Measurements from ENCODE around the gene SLC12A4. TPM values are rescaled to one million over a fixed set of nuclear protein-coding genes. Genes with fewer than 3 reads are reported as not detected.

The SLC12A4 gene
- polyA plus RNA-seq, 2 of the 4 experiments (the other 2 are of a cell fraction), result 18.2 to 33.2 TPM

GRCh38 chr16:67930678-67931211, 37.7 kb downstream of the SLC12A4 start:
- POLR2A ChIA-PET, result no interaction called here
- TF ChIP-seq PBX3 (IDR thresholded peaks at IDR 0.05) (no peak), HOXB5 (CRISPR knock-in tag; IDR thresholded peaks at IDR 0.05) (no peak), NPAS2 (CRISPR knock-in tag; IDR thresholded peaks at IDR 0.05; ENCODE audit: borderline replicate concordance) (no peak), CHD4 (IDR thresholded peaks at IDR 0.05; ENCODE audit: borderline replicate concordance) (no peak), CBX2 (IDR thresholded peaks at IDR 0.05; ENCODE audit: borderline replicate concordance, low read depth) (no peak), TP53 (CRISPR knock-in tag; IDR thresholded peaks at IDR 0.05) (no peak), KDM1A (IDR thresholded peaks at IDR 0.05; ENCODE audit: low read depth) (no peak)
- TF ChIP-seq, protein P1, sequence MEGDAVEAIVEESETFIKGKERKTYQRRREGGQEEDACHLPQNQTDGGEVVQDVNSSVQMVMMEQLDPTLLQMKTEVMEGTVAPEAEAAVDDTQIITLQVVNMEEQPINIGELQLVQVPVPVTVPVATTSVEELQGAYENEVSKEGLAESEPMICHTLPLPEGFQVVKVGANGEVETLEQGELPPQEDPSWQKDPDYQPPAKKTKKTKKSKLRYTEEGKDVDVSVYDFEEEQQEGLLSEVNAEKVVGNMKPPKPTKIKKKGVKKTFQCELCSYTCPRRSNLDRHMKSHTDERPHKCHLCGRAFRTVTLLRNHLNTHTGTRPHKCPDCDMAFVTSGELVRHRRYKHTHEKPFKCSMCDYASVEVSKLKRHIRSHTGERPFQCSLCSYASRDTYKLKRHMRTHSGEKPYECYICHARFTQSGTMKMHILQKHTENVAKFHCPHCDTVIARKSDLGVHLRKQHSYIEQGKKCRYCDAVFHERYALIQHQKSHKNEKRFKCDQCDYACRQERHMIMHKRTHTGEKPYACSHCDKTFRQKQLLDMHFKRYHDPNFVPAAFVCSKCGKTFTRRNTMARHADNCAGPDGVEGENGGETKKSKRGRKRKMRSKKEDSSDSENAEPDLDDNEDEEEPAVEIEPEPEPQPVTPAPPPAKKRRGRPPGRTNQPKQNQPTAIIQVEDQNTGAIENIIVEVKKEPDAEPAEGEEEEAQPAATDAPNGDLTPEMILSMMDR (IDR thresholded peaks at IDR 0.05), result no peak

DNA sequence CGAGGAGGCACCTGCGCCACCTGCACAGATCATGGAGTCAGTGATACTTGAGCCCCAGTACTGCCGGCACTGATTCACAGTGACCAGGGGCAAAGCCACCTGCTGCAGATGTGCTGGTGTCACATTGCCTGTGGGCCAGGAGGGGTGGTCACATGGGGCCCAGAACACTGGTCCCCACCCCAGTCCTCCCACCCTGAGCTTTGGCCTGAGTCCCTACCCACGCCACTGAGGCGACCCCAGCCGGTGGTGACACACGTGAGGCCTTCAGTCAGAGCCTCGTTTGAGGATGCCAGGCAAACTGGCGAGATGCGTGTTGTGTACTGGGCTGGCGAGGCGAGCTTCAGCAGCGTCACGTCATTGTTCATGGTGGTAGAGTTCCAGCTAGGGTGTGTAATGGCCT, 38.2 kb downstream of the SLC12A4 start:
- DNase-seq (ENCODE audit: low read depth in 1 of 2, low spot score in 1 of 2) (no peak), ATAC-seq (no peak), FAIRE-seq (no peak)
- TF ChIP-seq HEYL (CRISPR knock-in tag; IDR thresholded peaks at IDR 0.05), result no peak
- TF ChIP-seq BCL3 (IDR thresholded peaks at IDR 0.05), result no peak
- no peak for TF ChIP-seq PBX3 (IDR thresholded peaks at IDR 0.05)
- TF ChIP-seq CHD2 (IDR thresholded peaks at IDR 0.05; ENCODE audit: low read length, partially characterized antibody), result no peak
- TF ChIP-seq PHF8 (IDR thresholded peaks at IDR 0.05; ENCODE audit: borderline replicate concordance, low read depth), result no peak
- TF ChIP-seq TFCP2L1 (CRISPR knock-in tag; IDR thresholded peaks at IDR 0.05), result no peak
- TF ChIP-seq, protein P1 (IDR thresholded peaks at IDR 0.05), result no peak
- TF ChIP-seq, protein P2, sequence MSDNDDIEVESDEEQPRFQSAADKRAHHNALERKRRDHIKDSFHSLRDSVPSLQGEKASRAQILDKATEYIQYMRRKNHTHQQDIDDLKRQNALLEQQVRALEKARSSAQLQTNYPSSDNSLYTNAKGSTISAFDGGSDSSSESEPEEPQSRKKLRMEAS (IDR thresholded peaks at IDR 0.05), result no peak
- TF ChIP-seq MYC (IDR thresholded peaks at IDR 0.05; ENCODE audit: borderline replicate concordance, low read length), result no peak
- TF ChIP-seq RARB (CRISPR knock-in tag; IDR thresholded peaks at IDR 0.05), result no peak
- no peak for TF ChIP-seq ZC3H11A (IDR thresholded peaks at IDR 0.05)
- no peak for TF ChIP-seq MAFK (IDR thresholded peaks at IDR 0.05; ENCODE audit: partially characterized antibody)
- no peak for TF ChIP-seq HOXB5 (CRISPR knock-in tag; IDR thresholded peaks at IDR 0.05)
- TF ChIP-seq, protein P3, sequence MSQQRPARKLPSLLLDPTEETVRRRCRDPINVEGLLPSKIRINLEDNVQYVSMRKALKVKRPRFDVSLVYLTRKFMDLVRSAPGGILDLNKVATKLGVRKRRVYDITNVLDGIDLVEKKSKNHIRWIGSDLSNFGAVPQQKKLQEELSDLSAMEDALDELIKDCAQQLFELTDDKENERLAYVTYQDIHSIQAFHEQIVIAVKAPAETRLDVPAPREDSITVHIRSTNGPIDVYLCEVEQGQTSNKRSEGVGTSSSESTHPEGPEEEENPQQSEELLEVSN (IDR thresholded peaks at IDR 0.05; ENCODE audit: borderline replicate concordance, low read depth), result no peak
- TF ChIP-seq CBX2 (IDR thresholded peaks at IDR 0.05; ENCODE audit: borderline replicate concordance, low read depth), result no peak
- CTCF ChIA-PET, result interaction anchor here (1.0 to 22.2 kb wide), 6 partner anchors 11 to 258 kb away, joined by 3 to 370 read pairs (median 8); partner anchors contain the start of genes EDC4 and NRN1L
- Histone ChIP-seq H3K4me1 (peaks cover 9% of the 10 kb centered on the region; the same call in 1 of the 3 replicates), H3K9me3 (no peaks in the 10 kb centered on the region), H3K4me3 (no peak overlapping the region), H3K4me2 (no peak overlapping the region), H3K27ac (no peak overlapping the region)
- 91% methylated on average over 13 of the region's 14 CpGs for WGBS (ENCODE audit: missing lambda C conversion rate)
- POLR2A ChIA-PET, result no interaction called here

More at GRCh38 chr16:67930678-67931211, 37.7 kb downstream of the SLC12A4 start:
- Histone ChIP-seq H3K4me2 (no peak overlapping the region), H3K27ac (no peak overlapping the region), H3K4me3 (no peak overlapping the region), H3K9me3 (no peaks in the 10 kb centered on the region), H3K4me1 (peaks cover 9% of the 10 kb centered on the region; the same call in 1 of the 3 replicates)
- ATAC-seq, result no peak
- 84% methylated on average over 8 of the region's 17 CpGs for whole genome bisulfite sequencing (ENCODE audit: missing lambda C conversion rate)
- DNase-seq (ENCODE audit: low read depth in 1 of 2, low spot score in 1 of 2), result no peak
- no peak for FAIRE-seq
- CTCF ChIA-PET, result interaction anchor here (0.9 to 22.2 kb wide), 9 partner anchors 11 to 449 kb away, joined by 3 to 370 read pairs (median 4); partner anchors contain the start of genes EDC4 and NRN1L

All from A549 (cell line).